GM12878 (cell line): ENCODE results near the gene PRKCE. TPM values are rescaled to one million over a fixed set of nuclear protein-coding genes. Genes with fewer than 3 reads are reported as not detected.

Source experiments
- ATAC-seq: fragments of 200-7000 bp; cut with Tn5 transposase; 3 replicates; pipeline ENCODE4 v1.9.1; 2020; ENCODE audit warnings: mild to moderate bottlenecking, moderate library complexity
- BruUV-seq: library from RNA; stranded (reverse); fragments of 400-500 nt; replicated peaks from 2 replicates; lab custom pipeline; 2021; lab: Mats Ljungman, UMichigan
- CTCF ChIA-PET: fragments of 300-600 bp; sonication (Branson Sonifier 250); formaldehyde crosslinking; extraction: SDS; loops from one replicate; lab custom pipeline; 2021; ENCODE audit warnings: inconsistent platforms; lab: Yijun Ruan, JAX
- POLR2A ChIA-PET: fragments of 350-600 bp; formaldehyde crosslinking; extraction: SDS; loops from one replicate; lab custom pipeline; 2021; ENCODE audit warnings: inconsistent platforms; lab: Charles Lee
- RAD21 ChIA-PET: fragments of 300-600 bp; sonication (Branson Sonifier 250); formaldehyde crosslinking; loops from one replicate; lab custom pipeline; 2023; ENCODE audit warnings: antibody characterized with exemption; ENCODE audit not compliant: unreplicated experiment; lab: Charles Lee
- SMC1A ChIA-PET: fragments of 300-600 bp; sonication (Branson Sonifier 250); formaldehyde crosslinking; loops from one replicate; lab custom pipeline; 2023; ENCODE audit not compliant: unreplicated experiment, uncharacterized antibody; lab: Charles Lee
- DNase-seq: peaks from one replicate; pipeline ENCODE4 v3.0.0-alpha.2; 2011; ENCODE audit warnings: low read depth, low spot score
- FAIRE-seq: peaks from 3 replicates; lab custom pipeline; 2011; peaks lifted over from hg19 to GRCh38; lab: Jason Lieb, UNC
- H2AFZ ChIP-seq: 2 replicates; pipeline ENCODE4 v1.6.0; 2011; ENCODE audit warnings: low read depth, low read length, control low read depth; ENCODE audit not compliant: control insufficient read depth
- H3K27ac ChIP-seq: 2 replicates; pipeline ENCODE4 v1.5.1; 2011; ENCODE audit warnings: control low read depth; ENCODE audit not compliant: control insufficient read depth, insufficient read depth
- H3K27me3 ChIP-seq, 2 experiments: replicated peaks in 1 of 2; 2 replicates each; pipeline versions ENCODE4 v1.6.0 to v1.6.1; 2011; ENCODE audit warnings: low read length in 1 of 2; ENCODE audit not compliant: control insufficient read depth in 2 of 2, insufficient read depth in 2 of 2
- H3K36me3 ChIP-seq, 2 experiments: 2 replicates each; pipeline ENCODE4 v1.5.1; 2011; ENCODE audit warnings: low read length in 1 of 2; ENCODE audit not compliant: control insufficient read depth in 2 of 2, insufficient read depth in 2 of 2
- H3K4me1 ChIP-seq: 2 replicates; pipeline ENCODE4 v1.6.1; 2011; ENCODE audit warnings: mild to moderate bottlenecking, low read length, moderate library complexity, mixed read lengths; ENCODE audit not compliant: control insufficient read depth, insufficient read depth
- H3K4me2 ChIP-seq: 2 replicates; pipeline ENCODE4 v1.6.0; 2011; ENCODE audit warnings: control low read depth; ENCODE audit not compliant: control insufficient read depth, insufficient read depth
- H3K4me3 ChIP-seq: fragments of 200-600 bp; sonication (generic); 2 replicates; pipeline ENCODE4 v1.5.1; 2016
- H3K79me2 ChIP-seq: 2 replicates; pipeline ENCODE4 v1.6.0; 2011; ENCODE audit warnings: low read length; ENCODE audit not compliant: control insufficient read depth, insufficient read depth
- H3K9ac ChIP-seq: 2 replicates; pipeline ENCODE4 v1.8.0; 2011; ENCODE audit warnings: low read length, control low read depth, mixed read lengths; ENCODE audit not compliant: control insufficient read depth, insufficient read depth
- H3K9me3 ChIP-seq: replicated peaks from 3 replicates; pipeline ENCODE4 v1.5.1; 2011; ENCODE audit warnings: mild to moderate bottlenecking, low read length; ENCODE audit not compliant: control insufficient read depth, insufficient read depth
- H4K20me1 ChIP-seq: 2 replicates; pipeline ENCODE4 v1.6.0; 2011; ENCODE audit not compliant: control insufficient read depth, insufficient read depth
- BMI1 ChIP-seq: fragments of 450-650 bp; IDR thresholded peaks from 2 replicates; pipeline ENCODE4 v1.6.1; 2016; ENCODE audit warnings: mild to moderate bottlenecking, moderate library complexity, borderline replicate concordance
- CHD2 ChIP-seq: IDR thresholded peaks from 2 replicates; pipeline ENCODE4 v1.6.1; 2011; ENCODE audit warnings: low read depth, low read length, improper control_type of control experiment, borderline replicate concordance
- ESRRA ChIP-seq: IDR thresholded peaks from 2 replicates; pipeline ENCODE4 v1.6.1; 2012; ENCODE audit warnings: mild to moderate bottlenecking, low read length, improper control_type of control experiment
- ETV6 ChIP-seq, 2 experiments: fragments of 450-650 bp in 1 of 2; IDR thresholded peaks in 1 of 2; conservative IDR thresholded peaks in 1 of 2; 2 replicates each; pipeline ENCODE4 v1.6.1; 2014; ENCODE audit warnings: antibody characterized with exemption in 1 of 2, borderline replicate concordance in 1 of 2, low read depth in 1 of 2, mild to moderate bottlenecking in 1 of 2, moderate library complexity in 1 of 2
- MLLT1 ChIP-seq: fragments of 450-650 bp; IDR thresholded peaks from 2 replicates; pipeline ENCODE4 v1.6.1; 2016; ENCODE audit warnings: mild to moderate bottlenecking
- MTA2 ChIP-seq: fragments of 450-650 bp; IDR thresholded peaks from 2 replicates; pipeline ENCODE4 v1.6.1; 2016; ENCODE audit warnings: low read depth, mild to moderate bottlenecking, moderate library complexity
- NFYA ChIP-seq: IDR thresholded peaks from 2 replicates; pipeline ENCODE4 v1.6.1; 2011; ENCODE audit warnings: low read depth, mild to moderate bottlenecking, low read length, improper control_type of control experiment, borderline replicate concordance
- REST ChIP-seq: IDR thresholded peaks from 2 replicates; pipeline ENCODE4 v1.6.1; 2012; ENCODE audit warnings: mild to moderate bottlenecking, low read depth, low read length
- SKIL ChIP-seq: fragments of 450-650 bp; IDR thresholded peaks from 2 replicates; pipeline ENCODE4 v1.6.1; 2017; ENCODE audit warnings: mild to moderate bottlenecking, low read depth, inconsistent platforms; ENCODE audit not compliant: poor library complexity, severe bottlenecking
- SMAD5 ChIP-seq: IDR thresholded peaks from 2 replicates; pipeline ENCODE4 v1.6.1; 2016; ENCODE audit warnings: antibody characterized with exemption, low read depth
- SMARCA5 ChIP-seq: fragments of 450-650 bp; IDR thresholded peaks from 2 replicates; pipeline ENCODE4 v1.6.1; 2017; ENCODE audit warnings: mild to moderate bottlenecking
- STAT3 ChIP-seq: IDR thresholded peaks from 2 replicates; pipeline ENCODE4 v1.6.1; 2011; ENCODE audit warnings: low read depth, low read length, improper control_type of control experiment
- TARDBP ChIP-seq: IDR thresholded peaks from 2 replicates; pipeline ENCODE4 v1.6.1; 2016; ENCODE audit warnings: borderline replicate concordance
- USF2 ChIP-seq: IDR thresholded peaks from 2 replicates; pipeline ENCODE4 v1.6.1; 2011; ENCODE audit warnings: low read depth, low read length, improper control_type of control experiment, borderline replicate concordance
- ZNF622 ChIP-seq: fragments of 450-650 bp; IDR thresholded peaks from 2 replicates; pipeline ENCODE4 v1.6.1; 2017; ENCODE audit warnings: mild to moderate bottlenecking, inconsistent platforms
- ZZZ3 ChIP-seq: IDR thresholded peaks from 2 replicates; pipeline ENCODE4 v1.6.1; 2011; ENCODE audit warnings: low read depth; ENCODE audit not compliant: control insufficient read depth, insufficient read length
- WGBS: methylation state at CpG from one replicate; pipeline ENCODE4 v1.1.6; 2016; ENCODE audit warnings: low lambda C conversion rate; ENCODE audit not compliant: insufficient replicate concordance, insufficient coverage; ENCODE audit errors: missing lambda C conversion rate; 5-methylcytosine and 5-hydroxymethylcytosine counted together
- in situ Hi-C: fragments of 300-500 bp; cut with MboI; formaldehyde crosslinking; loops from 9 replicates; pipeline ENCODE4 v1.14.3; 2018; ENCODE audit warnings: mixed read lengths
- intact Hi-C: fragments of 100-400 bp; cut with micrococcal nuclease; formaldehyde crosslinking; loops from one replicate; pipeline ENCODE4 v1.14.2; 2022; ENCODE audit not compliant: unreplicated experiment
- polyA plus RNA-seq, 11 experiments: library from polyadenylated mRNA; depleted of rRNA in 4 of 11; unstranded in 6 of 11; stranded (reverse) in 5 of 11; fragments of >200 nt; fragmentation: Nextera tagmentation in 4 of 11; fragmentation: Illumina TruSeq in 1 of 11; extraction: Ambion mirVana in 4 of 11; extraction: Trizol in 1 of 11; gene quantifications; 1 replicate in 1 of 11; 2 replicates in 10 of 11; pipeline versions ENCODE4 v1.2.1 to v1.2.3, GENCODE V29; 2011 to 2016; ENCODE audit warnings: inconsistent platforms in 2 of 11, missing spikeins in 2 of 11, low read depth in 1 of 11
- total RNA-seq, 4 experiments: library from RNA; depleted of rRNA in 3 of 4; stranded (reverse); fragments of >200 nt in 3 of 4; fragmentation: Illumina TruSeq in 1 of 4; extraction: Trizol in 1 of 4; gene quantifications; 2 replicates each; pipeline versions ENCODE4 v1.2.1 to v1.2.3, GENCODE V29; 2013 to 2021

PRKCE gene
- total and polyA plus RNA-seq, 10 of the 15 experiments (the other 5 are each of a cell fraction or from before 2014, with no cell fraction given), result 2.6 to 28.2 (median 11.3) TPM

GRCh38 chr2:46065152-46065551 lies 413.7 kb downstream of the PRKCE start:
- 66% methylated on average over 4 of the region's 4 CpGs for WGBS
- Histone ChIP-seq H3K9ac (no peak overlapping the region), H4K20me1 (no peaks in the 10 kb centered on the region), H3K36me3 (no peaks in the 10 kb centered on the region; a peak in 1 of 4 replicates), H3K79me2 (no peaks in the 10 kb centered on the region), H3K9me3 (no peaks in the 10 kb centered on the region), H3K4me2 (no peak overlapping the region), H3K27me3 (no peaks in the 10 kb centered on the region), H3K4me1 (no peaks in the 10 kb centered on the region), H2AFZ (no peak overlapping the region), H3K4me3 (no peak overlapping the region), H3K27ac (no peak overlapping the region)
- ChIA-PET SMC1A (interaction anchor here (0.6 to 3.9 kb wide), 10 partner anchors 15 to 394 kb away, joined by 3 to 57 read pairs (median 8); no protein-coding TSS in a partner anchor), CTCF (interaction anchor here (1.0 to 2.0 kb wide), 10 partner anchors 10 to 300 kb away, joined by 3 to 12 read pairs (median 4); no protein-coding TSS in a partner anchor), POLR2A (no interaction called here), RAD21 (interaction anchor here (1.0 to 3.4 kb wide), 6 partner anchors 12 to 298 kb away, joined by 3 to 43 read pairs (median 6); no protein-coding TSS in a partner anchor)
- BruUV-seq, result no TSS peak
- in situ Hi-C loops (no loop called here), intact Hi-C loops (loop anchor here (10.0 kb wide), 1 partner anchor 590 kb away; no protein-coding TSS in a partner anchor)
- ATAC-seq (no peak), DNase-seq (no peak), FAIRE-seq (no peak)
- TF ChIP-seq ESRRA (no peak), USF2 (no peak), CHD2 (no peak), SMAD5 (no peak), ZNF622 (no peak), MTA2 (no peak), MLLT1 (no peak), BMI1 (no peak), REST (no peak), STAT3 (no peak), ETV6 (conservative IDR thresholded peaks at IDR 0.05 in 1 of 2, IDR thresholded peaks at IDR 0.05 in 1 of 2; ENCODE audit: borderline replicate concordance in 1 of 2, low read depth in 1 of 2) (no peak), SKIL (no peak), TARDBP (no peak), ZZZ3 (no peak), NFYA (no peak), SMARCA5 (no peak)
